ENCODE data around the gene DNAJC1. TPM values are rescaled to one million over a fixed set of nuclear protein-coding genes. Genes with fewer than 3 reads are reported as not detected.
"Not testable (repeated sequence)": the region's sequence is repeated elsewhere in the genome, so short reads cannot be mapped to it uniquely, and the experiment has no call there.

DNAJC1 gene
- polyA plus RNA-seq (2013, experiment 1 of 2; ENCODE audit: insufficient read length), result 23.9 TPM
- polyA plus RNA-seq (2013, experiment 2 of 2; ENCODE audit: insufficient read length), result 22.2 TPM

GRCh38 chr10:22003177-22003963, at the start of gene DNAJC1:
TSS of gene DNAJC1 (minus strand) at chr10:22003730. CDS start at chr10:22003434, 296 bp downstream.
- peak; percentile 94 for DNase-seq

DNA sequence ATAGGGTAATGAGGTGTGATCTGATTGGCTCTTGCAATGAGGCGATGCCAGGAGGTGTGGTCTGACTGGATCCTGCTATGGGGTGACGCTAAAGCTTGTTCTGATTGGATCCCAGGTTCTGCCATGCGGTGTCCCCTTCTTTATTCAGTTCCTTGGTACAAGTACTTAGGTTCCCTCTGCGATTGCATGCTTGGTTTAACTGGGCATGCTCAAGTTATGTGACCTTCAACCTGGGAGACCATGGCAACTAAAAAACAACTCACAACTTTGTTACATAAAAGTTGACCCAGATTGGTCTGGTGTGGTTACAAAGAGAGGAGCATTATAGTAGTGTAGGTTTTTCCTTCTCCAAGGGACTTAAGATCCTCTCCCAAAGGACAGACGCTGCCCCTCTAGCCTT, 49.5 kb upstream of the DNAJC1 start:
- DNase-seq, result no peak

DNA sequence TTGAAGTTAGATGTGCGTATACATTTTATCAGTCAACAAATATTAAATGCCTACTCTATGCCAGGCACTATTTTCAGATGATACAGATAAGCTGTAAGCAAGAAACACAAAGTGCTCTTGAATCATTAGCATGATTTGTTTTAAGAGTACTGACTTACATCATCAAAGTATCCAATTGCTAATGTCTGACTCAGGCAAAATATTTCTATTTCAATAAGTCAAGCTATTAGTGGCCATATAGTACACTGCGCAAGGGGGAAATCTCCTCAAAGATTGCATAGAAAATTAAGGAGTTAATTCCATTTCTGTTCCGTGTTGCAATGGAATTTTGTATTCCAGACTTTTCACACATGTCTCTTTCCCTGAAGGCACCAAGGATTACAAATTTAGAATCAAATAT, 46.1 kb upstream of the DNAJC1 start:
- DNase-seq, result no peak

DNA sequence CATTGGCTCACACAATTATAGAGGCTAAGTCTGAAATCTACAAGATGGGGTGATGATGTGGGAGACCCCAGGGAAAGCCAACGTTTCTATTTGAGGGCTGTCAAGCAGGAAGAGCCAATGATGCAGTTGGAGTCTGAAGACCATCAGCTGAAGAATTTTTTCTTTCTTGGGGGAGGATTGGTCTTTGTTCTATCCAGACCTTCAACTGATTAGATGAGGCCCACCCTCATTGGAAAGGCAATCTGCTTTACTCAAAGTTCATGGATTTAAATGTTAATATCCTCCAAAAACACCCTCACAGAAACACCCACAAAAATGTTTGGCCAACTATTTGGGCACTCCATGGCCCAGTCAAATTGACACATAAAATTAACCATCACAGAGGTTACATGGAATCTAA, 44.3 kb upstream of the DNAJC1 start:
- DNase-seq, result no peak

- DNase-seq, result no peak
These were observed 39.8 kb upstream of the DNAJC1 start for GRCh38 chr10:22043327-22043633.

- DNase-seq, result no peak
These were observed 39.2 kb upstream of the DNAJC1 start for GRCh38 chr10:22042557-22043326.

GRCh38 chr10:22034333-22034732, 30.8 kb upstream of the DNAJC1 start:
- DNase-seq, result no peak

GRCh38 chr10:22032268-22032667, 28.7 kb upstream of the DNAJC1 start:
- DNase-seq, result not testable (repeated sequence)

DNA sequence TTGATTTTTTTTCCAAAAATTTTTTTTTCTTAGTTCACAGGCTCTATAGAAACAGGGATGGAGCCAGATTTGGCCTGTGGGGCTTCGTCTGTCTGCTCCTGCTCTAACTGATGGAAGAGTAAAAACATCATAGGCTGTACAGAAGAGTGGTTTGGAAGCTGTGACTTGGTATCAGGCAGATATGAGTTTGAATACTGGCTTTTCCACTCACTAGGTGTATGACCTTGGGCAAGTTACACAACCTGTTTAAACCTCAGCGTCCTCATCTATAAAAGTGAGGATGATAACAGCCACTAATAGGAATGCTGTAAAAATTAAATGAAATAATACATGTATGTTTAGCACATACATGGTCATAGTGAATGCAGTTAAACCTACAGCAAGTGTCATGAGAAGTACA, 26.9 kb upstream of the DNAJC1 start:
- DNase-seq, result no peak

GRCh38 chr10:22029445-22030236, 26.1 kb upstream of the DNAJC1 start:
- DNase-seq, result no peak

DNA sequence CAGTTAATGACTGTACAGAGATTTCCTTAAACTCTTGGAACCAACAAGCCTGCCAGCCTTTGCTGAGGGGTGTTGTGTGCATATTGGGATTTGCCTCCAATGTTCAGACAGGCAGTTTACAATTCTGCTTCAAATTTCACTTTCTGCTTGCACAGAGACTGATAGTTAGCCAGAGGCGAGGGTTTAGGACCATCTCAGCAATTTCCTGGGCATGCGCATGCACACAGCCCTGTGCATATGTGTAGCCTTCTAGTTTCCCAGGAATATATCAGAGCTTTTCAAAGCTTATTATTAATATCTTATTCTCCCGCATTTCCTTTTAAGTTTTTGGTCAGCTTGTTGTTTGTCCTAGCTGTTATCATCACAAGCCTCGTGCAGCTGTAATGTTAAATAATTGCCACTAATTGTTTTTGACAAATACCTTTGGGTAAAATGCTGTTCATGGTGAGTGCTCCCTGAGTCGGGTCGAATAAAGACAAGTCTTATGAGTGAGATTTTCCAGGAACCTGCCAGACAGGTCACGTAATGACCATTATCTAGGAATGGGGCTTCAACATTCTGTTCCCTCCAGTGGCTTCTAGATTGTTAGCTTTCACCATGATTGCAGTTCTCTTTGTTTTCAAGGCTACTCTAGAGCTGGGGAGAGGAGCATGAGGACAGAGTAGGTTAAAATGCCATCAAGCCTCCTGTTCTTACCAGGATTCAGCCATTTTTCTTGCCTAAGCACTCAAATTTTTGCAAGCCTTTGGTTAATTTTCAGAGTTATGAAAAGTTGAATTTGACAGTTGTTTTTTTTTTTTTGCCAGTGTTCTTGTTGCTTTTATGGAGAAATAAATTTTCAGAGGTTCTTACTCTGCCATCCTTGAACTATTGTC, 24.1 kb upstream of the DNAJC1 start:
- DNase-seq, result no peak

GRCh38 chr10:22026287-22026686, 22.8 kb upstream of the DNAJC1 start:
- DNase-seq, result no peak

GRCh38 chr10:22023508-22023907, 20.0 kb upstream of the DNAJC1 start:
- DNase-seq, result no peak

- DNase-seq, result no peak
These were observed 18.9 kb upstream of the DNAJC1 start for GRCh38 chr10:22022257-22023032.

DNA sequence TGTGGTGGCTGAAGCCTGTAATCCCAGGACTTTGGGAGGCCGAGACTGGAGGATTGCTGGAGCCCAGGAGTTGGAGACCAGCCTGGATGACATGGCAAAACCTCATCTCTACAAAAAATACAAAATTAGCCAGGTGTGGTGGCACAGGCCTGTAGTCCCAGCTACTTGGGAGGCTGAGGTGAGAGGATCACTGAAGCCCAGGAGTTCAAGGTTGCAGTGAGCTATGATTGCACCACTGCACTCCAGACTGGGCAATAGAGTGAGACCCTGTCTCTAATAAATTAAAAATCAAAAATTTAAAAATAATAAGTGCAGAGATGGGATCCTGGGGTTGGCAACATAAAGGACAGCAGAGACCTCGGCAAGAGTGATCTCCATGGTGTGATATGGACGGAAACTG, 17.6 kb upstream of the DNAJC1 start:
- not testable (repeated sequence) for DNase-seq

DNA sequence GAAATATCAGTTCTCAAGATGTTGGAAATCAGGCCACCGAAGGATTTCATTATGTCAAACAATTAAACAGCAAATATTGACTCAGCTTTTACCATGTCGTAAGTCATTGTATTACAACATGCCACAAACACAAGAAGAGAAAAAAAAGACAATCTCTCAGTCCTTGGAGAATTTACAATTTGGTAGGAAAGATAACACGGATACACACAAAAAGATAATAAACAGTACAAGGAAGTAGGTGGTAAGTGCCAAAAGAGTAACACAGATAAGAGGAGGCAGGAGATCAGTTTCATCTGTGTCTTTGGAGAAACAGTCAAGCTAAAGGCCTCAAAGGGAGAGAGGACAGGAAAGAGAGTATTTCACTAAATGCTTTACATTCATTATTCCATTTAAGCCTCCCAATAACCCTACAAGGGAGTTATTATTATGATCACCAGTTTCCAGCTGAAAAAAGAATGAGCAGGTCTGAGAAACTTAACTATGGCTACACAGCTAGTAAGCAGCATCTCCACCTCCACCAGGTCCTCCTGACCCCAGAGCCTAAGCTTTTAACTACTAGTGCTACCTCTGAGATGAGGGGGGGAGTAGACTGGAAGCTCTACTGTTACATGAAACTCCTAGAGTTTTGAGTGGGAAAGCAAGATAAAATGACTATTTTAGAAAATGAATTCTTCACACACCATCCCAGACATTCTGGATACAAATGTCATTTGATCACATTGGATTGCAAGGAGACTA, 13.9 kb upstream of the DNAJC1 start:
- no peak for DNase-seq

DNA sequence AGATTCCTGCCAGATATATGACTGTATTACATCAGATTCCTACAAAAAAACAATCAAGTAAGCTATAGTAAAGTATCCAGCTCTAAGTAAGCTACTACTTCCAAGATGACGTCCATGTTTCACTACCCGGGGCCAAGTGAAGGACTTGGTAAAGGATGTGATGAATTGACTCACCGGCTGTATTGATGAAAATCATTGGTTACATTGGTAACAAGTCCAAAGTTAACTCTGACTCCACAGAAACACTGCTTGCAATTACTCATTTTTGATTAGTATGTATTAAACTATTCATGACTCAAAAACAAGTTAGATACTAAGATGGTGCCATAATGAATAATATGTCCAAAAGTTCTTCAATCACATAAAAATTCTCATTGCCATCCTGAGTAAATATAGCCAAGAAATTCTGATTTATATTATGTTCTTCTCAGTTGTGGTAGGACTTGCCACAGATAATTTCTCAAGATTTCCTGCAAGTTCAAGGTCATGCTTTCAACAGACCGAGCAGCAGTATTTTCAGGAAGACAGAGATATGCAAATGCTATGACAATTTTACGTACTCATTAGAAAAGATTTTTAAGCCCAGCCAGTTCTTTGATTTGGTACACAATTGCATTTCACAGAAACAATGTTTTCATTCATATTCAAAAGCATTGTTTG, 12.6 kb upstream of the DNAJC1 start:
- no peak for DNase-seq

GRCh38 chr10:22010973-22011408, 7.5 kb upstream of the DNAJC1 start:
- peak; percentile 22 for DNase-seq

GRCh38 chr10:22010539-22010938, 7.0 kb upstream of the DNAJC1 start:
- no peak for DNase-seq

GRCh38 chr10:22006379-22006884, 2.9 kb upstream of the DNAJC1 start:
- no peak for DNase-seq

All from fibroblast of skin of back (primary cell).